MM.1S (cell line): ENCODE measurements around the gene CEP72.

ENCODE experiments used
- DNase-seq: peaks from one replicate; pipeline ENCODE4 v3.0.0-alpha.2; 2015
- H2AFZ ChIP-seq: fragments of 300-600 bp; sonication (generic); 2 replicates; pipeline ENCODE4 v1.6.0; 2016; ENCODE audit warnings: antibody characterized with exemption, low read length
- H3F3A ChIP-seq: fragments of 300-600 bp; sonication (generic); 2 replicates; pipeline ENCODE4 v1.6.1; 2016; ENCODE audit warnings: mild to moderate bottlenecking, antibody characterized with exemption, low read length, moderate library complexity, mixed read lengths; ENCODE audit not compliant: insufficient read depth
- H3K27ac ChIP-seq: fragments of 300-600 bp; sonication (generic); 2 replicates; pipeline ENCODE4 v1.5.1; 2016; ENCODE audit warnings: mild to moderate bottlenecking, low read length
- H3K27me3 ChIP-seq: fragments of 300-600 bp; sonication (generic); replicated peaks from 2 replicates; pipeline ENCODE4 v1.6.0; 2016; ENCODE audit warnings: low read length; ENCODE audit not compliant: insufficient read depth
- H3K36me3 ChIP-seq: fragments of 300-600 bp; sonication (generic); replicated peaks from 2 replicates; pipeline ENCODE4 v1.6.1; 2016; ENCODE audit warnings: mild to moderate bottlenecking, low read length, mixed read lengths; ENCODE audit not compliant: insufficient read depth
- H3K4me1 ChIP-seq: fragments of 300-600 bp; sonication (generic); 2 replicates; pipeline ENCODE4 v1.6.1; 2016; ENCODE audit warnings: low read length, mixed read lengths
- H3K4me2 ChIP-seq: fragments of 300-600 bp; sonication (generic); 2 replicates; pipeline ENCODE4 v1.6.0; 2016; ENCODE audit warnings: low read depth, low read length
- H3K4me3 ChIP-seq: fragments of 300-600 bp; sonication (generic); 2 replicates; pipeline ENCODE4 v1.5.1; 2016; ENCODE audit warnings: low read length, mixed read lengths
- H3K79me2 ChIP-seq: fragments of 300-600 bp; sonication (generic); 2 replicates; pipeline ENCODE4 v1.6.1; 2016; ENCODE audit warnings: mixed run types, low read length, mixed read lengths
- H3K9ac ChIP-seq: fragments of 300-600 bp; sonication (generic); 2 replicates; pipeline ENCODE4 v1.6.1; 2016; ENCODE audit warnings: low read length, mixed read lengths
- H3K9me2 ChIP-seq: fragments of 300-600 bp; sonication (generic); replicated peaks from 2 replicates; pipeline ENCODE4 v1.6.1; 2016; ENCODE audit warnings: mild to moderate bottlenecking, low read length, mixed read lengths; ENCODE audit not compliant: insufficient read depth
- H3K9me3 ChIP-seq: fragments of 300-600 bp; sonication (generic); replicated peaks from 2 replicates; pipeline ENCODE4 v1.6.1; 2016; ENCODE audit warnings: mild to moderate bottlenecking, low read length, mixed read lengths; ENCODE audit not compliant: insufficient read depth
- H4K20me1 ChIP-seq: fragments of 300-600 bp; sonication (generic); 2 replicates; pipeline ENCODE4 v1.6.1; 2016; ENCODE audit warnings: mild to moderate bottlenecking, low read length, moderate library complexity, mixed read lengths; ENCODE audit not compliant: insufficient read depth
- EZH2 ChIP-seq: fragments of 300-600 bp; sonication (generic); optimal IDR thresholded peaks from 2 replicates; pipeline ENCODE3; 2017; ENCODE audit warnings: low read depth, mild to moderate bottlenecking, antibody characterized with exemption, low read length, mixed read lengths
- EZH2phosphoT487 ChIP-seq: fragments of 300-600 bp; sonication (generic); IDR thresholded peaks from 2 replicates; pipeline ENCODE4 v1.6.1; 2018; ENCODE audit warnings: antibody characterized with exemption, low read length
- TF ChIP-seq, protein P1 (sequence below): fragments of 300-600 bp; sonication (generic); IDR thresholded peaks from 2 replicates; pipeline ENCODE4 v1.5.1; 2016; ENCODE audit warnings: antibody characterized with exemption, low read length, mixed read lengths

Gene CEP72

DNA sequence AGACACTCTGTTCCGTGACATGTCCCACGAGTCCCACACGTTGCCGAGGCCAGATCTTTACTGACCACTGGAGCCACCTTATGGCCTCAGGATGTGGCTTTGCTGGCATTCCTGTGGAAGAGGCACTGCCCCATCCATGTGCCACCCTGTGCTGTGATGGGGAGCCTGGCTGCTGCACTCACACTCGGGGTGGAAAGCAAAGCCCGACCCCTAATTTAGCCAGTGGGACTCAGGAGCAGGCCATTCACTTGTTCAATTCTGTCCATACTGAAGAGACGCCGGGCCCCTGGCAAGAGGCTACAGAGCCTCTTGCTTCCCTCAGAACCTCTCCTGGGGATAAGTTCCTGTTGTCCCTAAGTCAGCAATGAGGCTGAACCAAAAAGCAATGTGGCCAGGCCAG is 18.6 kb upstream of the CEP72 start:
- Histone ChIP-seq H3K9me2 (no peaks in the 10 kb centered on the region), H3K27ac (no peak overlapping the region), H2AFZ (no peak overlapping the region), H4K20me1 (no peaks in the 10 kb centered on the region), H3K79me2 (no peaks in the 10 kb centered on the region), H3K9me3 (no peaks in the 10 kb centered on the region), H3K4me3 (no peak overlapping the region), H3K4me1 (peaks cover 36% of the 10 kb centered on the region), H3F3A (peaks cover 18% of the 10 kb centered on the region), H3K27me3 (no peaks in the 10 kb centered on the region), H3K9ac (no peak overlapping the region), H3K4me2 (no peak overlapping the region), H3K36me3 (no peaks in the 10 kb centered on the region)
- DNase-seq = no peak
- TF ChIP-seq, protein P1, sequence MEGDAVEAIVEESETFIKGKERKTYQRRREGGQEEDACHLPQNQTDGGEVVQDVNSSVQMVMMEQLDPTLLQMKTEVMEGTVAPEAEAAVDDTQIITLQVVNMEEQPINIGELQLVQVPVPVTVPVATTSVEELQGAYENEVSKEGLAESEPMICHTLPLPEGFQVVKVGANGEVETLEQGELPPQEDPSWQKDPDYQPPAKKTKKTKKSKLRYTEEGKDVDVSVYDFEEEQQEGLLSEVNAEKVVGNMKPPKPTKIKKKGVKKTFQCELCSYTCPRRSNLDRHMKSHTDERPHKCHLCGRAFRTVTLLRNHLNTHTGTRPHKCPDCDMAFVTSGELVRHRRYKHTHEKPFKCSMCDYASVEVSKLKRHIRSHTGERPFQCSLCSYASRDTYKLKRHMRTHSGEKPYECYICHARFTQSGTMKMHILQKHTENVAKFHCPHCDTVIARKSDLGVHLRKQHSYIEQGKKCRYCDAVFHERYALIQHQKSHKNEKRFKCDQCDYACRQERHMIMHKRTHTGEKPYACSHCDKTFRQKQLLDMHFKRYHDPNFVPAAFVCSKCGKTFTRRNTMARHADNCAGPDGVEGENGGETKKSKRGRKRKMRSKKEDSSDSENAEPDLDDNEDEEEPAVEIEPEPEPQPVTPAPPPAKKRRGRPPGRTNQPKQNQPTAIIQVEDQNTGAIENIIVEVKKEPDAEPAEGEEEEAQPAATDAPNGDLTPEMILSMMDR = no peak

DNA sequence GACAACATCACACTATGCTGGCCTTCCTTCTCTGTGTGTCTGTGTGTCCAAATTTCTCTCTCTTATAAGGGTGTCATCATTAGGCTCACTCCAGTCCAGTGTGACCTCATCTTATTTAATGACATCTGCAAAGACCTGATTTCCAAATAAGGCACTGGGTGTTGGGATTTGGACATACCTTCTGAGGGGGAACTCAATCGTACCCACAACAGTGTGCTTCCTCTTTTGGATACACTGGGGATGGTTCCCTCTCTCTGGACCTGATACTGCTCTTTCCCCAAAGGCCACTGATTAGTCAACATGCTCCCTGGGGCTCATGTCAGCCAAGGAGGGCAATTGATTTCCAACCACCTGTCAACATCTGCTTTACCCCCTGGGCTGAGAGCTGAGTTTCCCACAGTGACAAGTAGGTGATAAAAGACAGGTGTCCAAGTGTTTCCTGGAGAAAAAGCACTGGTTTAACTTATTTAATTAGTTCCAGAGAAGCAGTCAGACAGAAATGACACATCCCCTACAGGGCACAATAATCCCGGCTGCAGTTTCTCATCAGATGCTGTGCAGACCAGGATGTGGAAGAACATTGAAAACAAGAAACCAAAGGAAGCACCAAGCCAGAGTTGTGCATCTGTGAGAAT is 17.8 kb upstream of the CEP72 start:
- Histone ChIP-seq H3K4me2 (no peak overlapping the region), H3K4me1 (peaks cover 30% of the 10 kb centered on the region), H3K27ac (no peak overlapping the region), H3K79me2 (no peaks in the 10 kb centered on the region), H3F3A (peaks cover 18% of the 10 kb centered on the region), H3K4me3 (no peak overlapping the region), H3K27me3 (no peaks in the 10 kb centered on the region), H3K9ac (no peak overlapping the region), H2AFZ (no peak overlapping the region), H3K36me3 (no peaks in the 10 kb centered on the region), H3K9me3 (no peaks in the 10 kb centered on the region), H3K9me2 (no peaks in the 10 kb centered on the region), H4K20me1 (no peaks in the 10 kb centered on the region)
- TF ChIP-seq EZH2phosphoT487 (no peak), EZH2 (no peak)
- TF ChIP-seq, protein P1 = no peak
- DNase-seq = no peak

DNA sequence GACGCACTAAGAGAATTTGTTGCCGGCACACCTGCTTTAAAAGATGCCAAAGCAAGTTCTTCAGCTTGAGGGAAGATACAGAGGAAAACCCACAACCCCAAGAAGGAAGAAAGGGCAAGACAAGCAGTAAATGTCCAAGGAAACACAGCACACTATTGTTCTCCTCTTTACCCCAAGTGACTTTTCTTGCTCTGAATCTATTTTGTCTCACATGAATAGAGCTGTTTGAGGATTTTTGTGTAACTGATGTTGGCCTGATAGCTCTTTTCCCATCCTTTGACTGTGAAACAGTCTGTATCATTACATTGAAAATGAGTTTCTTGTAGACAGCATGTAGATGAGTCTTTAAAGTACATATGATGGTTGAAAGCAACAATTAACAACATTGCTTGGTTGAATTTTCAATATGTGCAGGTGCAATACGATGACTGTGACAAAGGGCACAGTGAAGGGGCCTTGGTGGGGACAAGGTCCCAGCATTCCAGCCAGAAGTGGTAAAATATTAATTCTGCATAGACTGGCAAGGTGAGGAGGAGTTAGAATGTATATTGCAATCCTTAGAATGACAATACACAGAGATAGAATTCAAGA is 16.8 kb upstream of the CEP72 start:
- no peak for DNase-seq
- H3K79me2 ChIP-seq = no peaks in the 10 kb centered on the region
- no peaks in the 10 kb centered on the region for H3K9me2 ChIP-seq
- TF ChIP-seq, protein P1 = no peak
- no peak overlapping the region for H2AFZ ChIP-seq
- H3K4me3 ChIP-seq = no peak overlapping the region
- H3K27me3 ChIP-seq = no peaks in the 10 kb centered on the region
- H3K9ac ChIP-seq = no peak overlapping the region
- no peak overlapping the region for H3K27ac ChIP-seq
- peaks cover 15% of the 10 kb centered on the region for H3F3A ChIP-seq
- no peaks in the 10 kb centered on the region for H3K9me3 ChIP-seq
- no peaks in the 10 kb centered on the region for H3K36me3 ChIP-seq
- H3K4me2 ChIP-seq = no peak overlapping the region
- peaks cover 20% of the 10 kb centered on the region for H3K4me1 ChIP-seq
- H4K20me1 ChIP-seq = no peaks in the 10 kb centered on the region
